GM18909 (cell line): Measurements from ENCODE around the gene UTS2B.
A peak's percentile ranks its signal among the peaks of the same experiment; 100 is the strongest.
"Not testable (repeated sequence)": the region's sequence is repeated elsewhere in the genome, so short reads cannot be mapped to it uniquely, and the experiment has no call there.

Source experiments
- ATAC-seq: cut with Tn5 transposase; IDR thresholded peaks from one replicate; pipeline ENCODE4 v1.9.1; 2021; ENCODE audit warnings: mild to moderate bottlenecking; ENCODE audit not compliant: unreplicated experiment, poor library complexity

Gene UTS2B

DNA sequence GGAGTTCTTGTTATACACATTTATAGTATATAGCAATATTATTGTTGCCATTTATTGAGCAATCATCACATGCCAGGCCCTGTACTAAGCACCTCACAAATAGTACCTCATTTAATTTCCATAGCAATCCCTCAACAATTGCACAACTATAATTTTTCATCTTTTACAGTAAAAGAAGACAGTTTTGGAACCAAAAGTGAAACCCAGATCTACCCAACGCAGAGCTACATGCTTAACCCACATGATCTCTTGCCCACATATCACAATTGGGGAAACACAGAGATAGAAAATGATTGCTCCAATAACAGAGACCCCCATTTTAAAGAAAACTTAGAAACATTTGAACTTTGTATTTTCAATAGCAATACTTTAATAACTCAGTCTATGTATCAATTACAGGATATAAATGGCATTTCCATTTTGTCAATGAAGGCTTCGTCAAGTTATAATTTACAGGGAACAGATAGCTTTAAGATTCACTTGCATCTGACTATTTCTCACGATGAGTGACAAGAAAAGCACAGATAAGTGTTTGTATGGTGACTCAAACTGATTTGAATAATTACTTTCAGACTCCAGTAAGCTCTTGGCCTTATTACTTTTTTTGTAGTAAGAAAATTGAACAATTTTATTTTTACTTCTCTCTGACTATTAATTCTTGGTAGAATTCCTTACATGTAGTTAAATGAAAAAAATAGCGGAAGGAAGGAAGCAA, 39.9 kb downstream of the UTS2B start:
- peak; percentile 87 for ATAC-seq

DNA sequence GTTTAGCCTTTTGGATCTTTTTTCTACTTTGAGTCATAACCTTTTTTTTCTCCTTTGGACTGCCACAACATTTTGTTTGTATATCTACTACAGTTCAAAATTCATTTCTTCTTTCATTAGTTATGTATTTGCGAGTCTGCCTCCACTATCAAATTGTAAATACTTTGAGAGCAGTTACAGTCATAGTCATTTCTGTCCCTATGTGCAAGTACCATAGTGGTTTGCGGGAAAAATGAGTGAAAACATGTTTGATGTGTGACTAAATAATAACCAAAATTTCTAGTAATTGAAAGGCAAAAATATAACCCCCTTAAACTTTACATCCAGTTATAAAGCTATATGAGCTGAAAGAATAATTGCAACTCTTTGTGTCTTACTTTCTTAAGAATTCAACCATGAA, 46.9 kb downstream of the UTS2B start:
- ATAC-seq: peak; percentile 69

DNA sequence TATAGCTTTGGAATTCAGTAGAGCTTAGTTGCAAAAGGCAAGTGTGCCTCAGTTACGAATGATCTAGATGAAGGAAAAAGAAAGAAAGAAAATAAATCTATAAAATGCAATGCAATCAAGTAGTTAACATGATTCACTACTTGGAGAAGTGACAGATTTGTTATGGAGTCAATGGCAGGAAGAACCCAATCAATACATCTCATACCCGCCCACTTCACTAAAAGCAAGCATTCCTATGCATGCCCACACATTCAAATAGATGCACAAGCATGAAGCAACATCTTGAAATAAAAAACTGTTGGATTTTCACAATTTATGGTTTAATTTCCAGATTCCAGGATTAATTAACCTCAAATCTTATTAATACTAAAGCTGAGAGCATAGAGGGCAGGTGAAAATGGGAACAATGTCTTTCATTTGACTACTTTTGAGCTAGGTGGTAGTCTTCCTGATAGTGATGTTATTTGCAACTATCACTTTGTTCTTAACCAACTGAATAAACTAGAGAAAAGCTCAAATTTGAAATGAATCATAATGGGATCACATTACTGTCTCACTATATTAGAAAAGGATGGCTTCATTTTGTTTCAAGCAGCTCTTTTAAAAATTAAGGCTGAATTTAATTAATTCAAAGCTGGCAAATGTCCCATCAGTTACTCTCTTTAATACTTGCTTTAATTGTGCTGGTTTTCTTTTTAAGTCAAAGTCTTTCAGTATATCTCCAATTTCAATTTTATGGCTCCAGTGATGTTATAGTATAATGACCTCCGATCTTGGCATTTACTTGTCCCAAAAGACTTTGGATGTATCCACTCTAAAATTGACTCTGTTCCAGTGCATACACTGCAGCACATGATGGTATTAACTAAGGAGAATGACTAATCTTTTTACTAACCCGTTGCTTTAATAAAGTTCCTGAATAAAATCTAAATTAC, 47.8 kb downstream of the UTS2B start:
- ATAC-seq: no peak

DNA sequence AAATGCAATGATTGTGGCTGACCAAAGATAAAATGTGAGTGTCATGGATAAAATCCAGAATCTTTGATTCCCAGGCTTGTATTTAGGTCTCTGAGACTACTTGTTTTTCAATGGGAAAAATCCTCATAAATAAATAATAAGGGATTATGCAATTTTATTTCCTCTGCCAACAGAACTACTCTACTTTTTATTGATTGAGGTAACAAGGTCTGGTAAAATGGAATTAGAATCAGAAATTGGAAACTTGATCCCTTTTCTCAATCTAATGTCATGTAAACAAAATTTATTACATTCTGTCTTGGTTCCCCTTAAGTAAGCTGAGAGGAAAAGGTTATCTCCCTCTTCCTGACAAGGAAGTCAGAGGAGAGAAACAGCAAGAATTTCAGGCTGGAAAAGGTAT, 49.4 kb downstream of the UTS2B start:
- no peak for ATAC-seq

DNA sequence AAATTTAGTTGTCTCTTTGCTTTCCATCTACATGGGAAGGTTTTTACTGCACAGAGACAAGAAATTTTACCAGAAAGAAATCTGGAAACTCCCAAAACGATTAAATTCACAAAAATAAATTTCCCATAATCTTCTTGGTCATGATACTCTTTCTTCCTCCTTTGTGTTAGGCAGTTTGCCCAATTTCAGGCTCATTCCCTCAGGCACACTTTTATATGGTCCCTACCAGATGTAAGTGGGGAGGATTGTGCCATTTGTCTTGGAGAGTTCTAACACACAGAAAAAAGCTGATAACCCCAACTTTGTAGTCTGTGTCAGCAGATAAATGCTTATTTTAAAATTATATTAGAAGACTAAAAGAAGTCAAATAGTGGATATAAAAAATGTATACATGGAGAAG, 50.2 kb downstream of the UTS2B start:
- ATAC-seq: no peak

DNA sequence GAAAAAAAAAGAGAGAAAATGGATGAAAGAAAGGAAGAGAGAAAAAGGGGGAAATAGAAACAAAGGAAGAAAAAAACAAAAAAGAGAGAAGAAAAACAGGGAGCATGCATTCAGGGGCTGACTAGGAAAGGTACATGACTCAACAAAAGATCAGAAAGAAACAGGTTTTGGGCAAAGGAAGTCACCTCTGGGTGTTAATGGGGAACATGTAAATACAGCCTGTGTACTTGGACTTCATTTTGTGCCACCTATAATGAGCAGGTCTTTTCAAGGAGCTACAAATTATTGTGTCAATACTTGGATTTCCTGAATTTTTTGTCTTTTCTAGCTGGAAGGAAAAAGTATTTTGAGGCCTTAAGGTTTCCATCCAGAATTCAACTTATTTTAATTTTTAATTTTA, 54.6 kb downstream of the UTS2B start:
- no peak for ATAC-seq

DNA sequence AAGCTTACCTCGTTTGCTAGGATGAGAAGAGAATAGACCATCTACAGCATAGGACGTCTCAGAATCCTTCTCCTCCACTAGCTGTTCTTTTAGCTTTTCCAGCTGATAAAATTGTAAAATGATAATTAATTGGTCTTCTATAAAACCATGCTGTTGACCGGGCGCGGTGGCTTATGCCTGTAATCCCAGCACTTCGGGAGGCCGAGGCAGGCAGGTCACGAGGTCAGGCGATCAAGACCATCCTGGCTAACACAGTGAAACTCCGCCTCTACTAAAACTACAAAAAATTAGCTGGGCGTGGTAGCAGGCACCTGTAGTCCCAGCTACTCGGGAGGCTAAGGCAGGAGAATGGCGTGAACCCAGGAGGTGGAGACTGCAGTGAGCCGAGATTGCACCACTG, 55.1 kb downstream of the UTS2B start:
- ATAC-seq: not testable (repeated sequence)

DNA sequence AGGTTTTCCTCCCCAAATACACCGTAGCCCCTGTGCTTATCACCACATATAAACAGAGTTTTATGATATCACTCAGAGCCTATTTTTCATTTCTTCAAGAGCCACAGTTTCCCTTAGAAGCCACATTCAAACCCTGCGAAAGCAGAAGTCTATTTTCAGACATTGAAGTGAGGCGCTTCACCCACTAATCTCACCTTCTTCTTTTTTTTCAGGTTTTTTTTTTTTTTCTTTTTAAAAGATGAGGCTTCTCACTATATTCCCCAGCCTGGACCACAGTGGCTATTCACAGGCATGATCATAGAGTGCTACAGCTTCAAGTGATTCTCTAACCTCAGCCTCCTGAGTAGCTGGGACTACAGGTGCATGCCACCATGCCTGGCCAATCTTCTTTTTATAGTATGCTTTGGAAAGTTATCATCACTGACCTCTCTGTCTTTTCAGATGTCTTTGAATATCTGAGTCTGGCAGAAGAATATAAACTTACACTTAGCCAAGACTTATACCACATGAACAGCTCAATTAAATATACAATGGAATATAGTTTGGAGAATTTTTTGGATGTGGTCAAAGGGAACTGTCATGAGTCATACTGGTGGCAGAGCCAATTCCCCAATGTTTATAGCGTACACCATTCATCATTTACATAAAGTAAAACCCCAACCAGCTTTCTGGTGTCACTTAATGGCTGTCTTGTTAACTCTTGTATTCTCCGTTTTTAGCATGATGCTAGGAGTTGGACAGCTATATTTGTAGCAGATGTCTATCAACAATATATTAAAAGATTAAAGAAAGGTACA, 60.8 kb downstream of the UTS2B start:
- ATAC-seq: peak; percentile 74

DNA sequence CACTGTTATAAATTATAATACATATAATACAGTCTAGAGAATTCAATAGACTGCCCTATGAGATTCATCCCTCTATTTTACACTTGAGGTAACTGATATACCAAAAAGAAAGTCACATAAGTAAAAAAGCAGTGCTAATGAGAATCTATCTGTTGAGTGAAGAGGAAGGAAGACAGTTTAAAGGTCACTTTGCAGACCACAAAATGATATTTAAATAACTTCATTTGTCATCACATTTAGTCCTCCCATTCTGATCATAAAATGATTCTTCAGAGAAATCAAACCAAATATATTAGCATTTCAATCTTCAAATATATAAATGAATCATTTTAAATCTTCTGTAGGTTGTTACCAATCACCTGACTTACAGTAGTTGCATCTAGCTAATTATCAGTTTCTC, 61.6 kb downstream of the UTS2B start:
- ATAC-seq: no peak

DNA sequence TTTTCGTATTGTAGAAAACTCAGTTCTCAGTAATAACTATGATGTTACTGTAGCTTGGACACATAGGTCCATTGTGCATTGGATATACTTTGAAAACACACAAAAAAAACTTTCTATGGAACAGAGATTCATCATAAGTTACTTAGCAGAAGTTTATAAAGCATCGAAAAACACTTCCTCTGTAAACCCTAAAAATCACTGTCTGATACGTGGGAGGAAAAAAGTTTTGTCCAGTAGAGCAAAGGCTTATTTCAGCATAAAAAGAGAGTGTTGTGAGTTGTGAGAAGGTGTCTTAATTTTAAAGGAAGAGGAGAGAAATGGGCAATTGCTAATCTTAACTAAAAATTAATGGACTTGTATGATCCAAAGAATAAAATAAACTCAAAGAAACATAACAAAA, 66.5 kb downstream of the UTS2B start:
- no peak for ATAC-seq

DNA sequence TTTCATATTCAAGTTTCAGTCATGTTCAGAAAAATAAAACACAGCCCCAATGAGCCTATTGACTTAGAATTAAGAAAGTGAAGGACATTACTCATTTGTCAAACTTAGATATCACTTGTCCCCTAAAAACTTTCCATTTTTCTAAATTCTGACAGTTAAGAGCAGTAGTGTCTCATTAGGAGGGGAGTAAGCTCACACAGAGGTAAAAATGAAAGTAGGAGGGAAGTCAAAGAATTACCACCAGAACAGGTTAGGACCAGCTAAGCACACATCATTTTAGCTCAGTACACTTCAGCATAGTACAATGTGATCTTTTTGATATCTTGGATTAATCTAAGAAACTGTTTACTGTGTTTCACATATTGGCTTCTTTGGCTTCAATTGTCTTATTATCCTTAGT, 67.0 kb downstream of the UTS2B start:
- peak; percentile 89 for ATAC-seq

DNA sequence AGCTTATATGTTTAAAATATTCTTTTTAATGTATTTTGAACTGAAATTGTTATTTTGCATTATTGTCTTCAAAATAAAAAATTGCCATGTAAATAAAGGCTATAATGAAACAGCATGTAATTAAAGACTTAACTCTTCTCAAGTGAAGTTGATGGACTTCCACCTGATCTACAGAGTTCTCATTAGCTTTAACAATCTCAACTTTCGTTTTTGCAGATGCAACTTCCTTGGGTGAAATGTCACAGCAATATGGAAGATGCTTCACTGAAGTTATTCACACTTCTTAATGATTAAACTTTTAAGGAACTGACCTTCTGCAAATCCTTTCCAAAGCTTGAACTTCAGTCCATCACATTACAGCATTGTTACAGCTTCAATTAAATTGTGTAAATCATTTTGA, 67.7 kb downstream of the UTS2B start:
- peak; percentile 73 for ATAC-seq

DNA sequence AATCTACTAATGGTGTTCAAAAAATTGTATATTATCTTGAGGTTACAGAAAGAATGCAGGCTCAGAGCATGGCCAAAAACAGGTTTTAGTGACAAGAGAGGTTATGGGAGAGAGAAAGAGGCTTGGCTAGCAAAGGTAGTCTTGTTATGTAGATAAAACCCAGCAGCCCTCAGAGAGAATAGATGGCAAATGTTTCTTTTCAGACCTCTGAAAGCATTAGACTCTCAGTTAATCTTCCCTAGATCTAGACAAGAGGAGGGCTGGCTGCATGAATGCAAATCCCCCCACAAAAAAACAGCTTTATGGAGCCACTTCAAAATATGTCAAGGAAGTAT, 69.1 kb downstream of the UTS2B start:
- ATAC-seq: no peak

DNA sequence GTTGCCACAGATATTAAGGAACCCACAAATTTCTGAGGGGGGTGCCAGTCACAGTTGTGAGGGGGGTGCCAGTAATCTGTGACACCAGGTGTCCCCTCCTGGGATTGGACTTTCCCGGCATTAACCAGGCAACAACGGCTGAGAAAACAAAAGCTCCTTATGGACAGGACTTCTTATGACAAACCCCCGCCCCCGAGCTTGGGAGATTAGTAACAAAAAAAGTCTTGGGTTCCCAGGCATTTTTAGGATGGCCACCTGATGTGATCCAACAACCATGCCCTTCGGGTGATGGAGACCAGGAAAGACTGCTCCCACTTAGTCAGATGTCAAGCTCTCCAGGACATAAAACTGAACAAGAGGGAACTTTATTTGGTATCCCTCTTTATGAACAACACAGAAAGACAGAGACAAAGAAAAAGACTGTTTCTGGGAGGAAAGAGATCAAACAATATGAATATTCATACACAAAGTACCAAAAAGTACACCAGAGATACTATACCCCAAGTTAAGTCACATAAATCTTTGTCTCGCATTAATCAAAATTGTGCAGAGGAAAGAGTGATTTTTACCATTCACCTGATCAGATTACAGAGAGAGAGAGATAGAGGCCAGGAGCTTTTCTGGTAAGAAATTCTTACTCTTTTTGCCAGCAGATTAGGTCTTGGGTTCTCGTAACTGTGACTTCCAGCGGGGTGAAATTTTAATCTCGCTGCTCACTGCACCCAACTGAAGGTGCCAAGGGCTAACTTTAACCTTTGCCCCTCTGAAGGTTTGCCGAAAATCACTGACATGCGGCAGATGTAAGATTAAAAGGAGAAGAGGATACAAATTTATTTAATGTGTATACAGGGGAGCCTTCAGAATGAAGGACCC, 69.7 kb downstream of the UTS2B start:
- ATAC-seq: no peak

DNA sequence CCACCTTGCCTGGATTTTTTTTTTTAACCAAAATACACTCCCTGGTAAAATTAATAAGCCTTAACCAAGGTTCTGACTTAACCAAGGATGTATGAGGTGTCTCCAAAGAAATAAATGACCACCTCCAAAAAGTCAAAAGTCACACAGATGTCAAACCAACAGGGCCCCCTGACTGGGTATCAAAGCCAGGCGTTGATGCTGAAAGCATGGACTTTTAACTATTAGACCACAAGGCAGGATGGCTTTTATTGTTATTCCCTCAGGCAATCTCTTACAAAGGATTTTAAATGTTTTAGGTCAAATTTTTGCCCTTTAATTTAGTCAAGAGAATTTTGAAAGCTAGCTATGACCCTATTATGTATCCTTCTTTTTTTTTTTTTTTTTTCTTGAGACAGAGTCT, 70.8 kb downstream of the UTS2B start:
- ATAC-seq: no peak

DNA sequence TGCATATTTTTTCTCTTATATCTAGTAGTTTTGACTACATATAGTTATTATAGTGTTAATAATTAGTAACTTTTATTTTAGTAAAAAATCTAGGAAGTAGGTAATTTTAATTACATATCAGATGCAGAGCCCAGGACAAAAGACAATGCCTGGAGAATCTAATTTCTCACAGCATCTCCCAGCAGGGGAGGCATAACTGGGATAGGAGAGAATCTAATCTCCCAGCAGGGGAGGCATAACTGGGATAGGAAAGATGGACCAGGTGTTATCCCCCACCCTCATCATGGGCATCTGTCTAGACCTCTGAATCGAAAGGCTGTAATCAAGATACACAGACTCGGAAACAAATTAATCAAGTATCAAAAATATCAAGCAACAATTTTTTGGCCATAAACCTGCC, 73.0 kb downstream of the UTS2B start:
- ATAC-seq: no peak

DNA sequence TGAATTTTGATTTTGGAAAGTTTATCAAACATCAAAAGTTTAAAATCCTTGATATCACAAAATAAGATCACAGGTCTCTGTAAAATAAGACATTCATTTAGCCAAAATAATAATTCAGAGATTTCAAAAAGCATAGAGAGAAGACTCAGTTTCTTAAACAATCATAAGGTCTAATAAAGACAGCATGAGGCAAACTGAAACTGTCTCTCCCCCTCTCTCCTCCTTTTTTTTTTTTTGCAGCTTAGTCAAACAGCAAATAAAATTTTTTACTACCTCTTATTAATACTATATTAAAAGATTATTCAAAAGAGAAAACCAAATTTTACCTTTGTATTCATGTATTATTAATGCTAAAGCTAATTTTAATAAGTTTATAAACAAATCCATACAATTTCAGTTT, 73.9 kb downstream of the UTS2B start:
- ATAC-seq: no peak

DNA sequence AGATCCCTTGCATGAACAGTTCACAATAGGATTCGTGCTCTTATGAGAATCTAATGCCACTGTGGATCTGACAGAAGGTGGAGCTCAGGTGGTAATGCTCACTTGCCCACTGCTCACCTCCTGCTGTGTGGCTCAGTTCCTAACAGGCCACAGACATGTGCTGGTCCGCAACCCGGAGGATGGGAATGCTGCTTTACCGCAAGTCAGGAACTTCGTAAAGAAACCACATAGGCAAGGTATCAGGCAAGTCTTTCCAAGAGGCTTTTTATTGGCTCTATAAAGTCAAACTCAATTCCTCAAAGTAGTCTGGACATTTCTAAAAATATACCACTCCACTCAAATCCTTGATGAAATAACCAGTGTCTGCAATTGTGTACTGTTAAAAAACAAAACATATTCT, 75.2 kb downstream of the UTS2B start:
- ATAC-seq: no peak

DNA sequence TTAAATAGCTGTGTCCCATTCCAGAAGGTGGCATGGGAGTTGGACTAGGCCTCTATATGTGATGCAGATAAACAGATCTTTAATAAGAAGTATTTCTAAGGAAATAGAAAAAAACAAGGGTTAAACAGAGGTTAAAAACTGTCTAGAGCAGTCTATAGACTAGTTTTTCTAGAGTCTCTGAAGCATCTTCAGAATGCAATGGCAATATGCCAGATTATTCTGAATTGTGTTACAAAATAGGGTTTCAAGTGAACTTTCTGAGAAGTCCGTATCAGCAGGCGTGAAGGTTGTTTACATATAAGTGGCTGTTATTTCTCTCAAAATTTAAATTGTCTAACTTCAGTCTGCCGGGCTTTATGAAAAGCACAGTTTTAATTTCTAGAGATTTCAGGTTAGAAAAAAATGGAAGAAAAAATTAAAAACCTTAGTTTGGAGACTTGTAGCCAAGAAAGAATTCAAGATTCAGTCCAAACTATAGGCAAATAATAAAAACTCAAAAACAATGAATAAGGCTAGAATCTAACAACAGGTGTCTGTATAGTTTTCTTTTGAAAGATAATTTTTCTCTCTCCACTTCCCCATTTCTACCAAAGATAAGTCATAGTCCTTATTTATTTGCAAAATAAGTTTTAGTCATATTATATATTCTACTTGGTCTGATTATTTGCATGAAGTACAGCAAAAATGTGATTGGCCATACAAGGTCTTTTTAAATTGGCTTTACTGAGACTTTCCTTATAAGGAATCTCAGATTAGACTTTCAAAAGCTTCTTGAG, 76.0 kb downstream of the UTS2B start:
- ATAC-seq: no peak
